OCI-LY1 (cell line): ENCODE measurements around the gene PPFIA4.

Experiments used
- CTCF ChIP-seq: fragments of 200-600 bp; sonication (generic), shearing (Covaris generic); IDR thresholded peaks from 2 replicates; pipeline ENCODE4 v1.5.1; 2017; ENCODE audit warnings: mild to moderate bottlenecking, antibody characterized with exemption, low read length, moderate library complexity, mixed read lengths
- EZH2 ChIP-seq: fragments of 200-600 bp; sonication (generic), shearing (Covaris generic); IDR thresholded peaks from 2 replicates; pipeline ENCODE4 v1.8.0; 2017; ENCODE audit warnings: borderline replicate concordance, mixed run types, mild to moderate bottlenecking, antibody characterized with exemption, low read length, moderate library complexity, mixed read lengths

GRCh38 chr1:203063287-203063686 is 37.0 kb downstream of the PPFIA4 start:
- TF ChIP-seq CTCF (no peak), EZH2 (no peak)
